ENCODE measurements around the gene DYRK2. TPM values are rescaled to one million over a fixed set of nuclear protein-coding genes. Genes with fewer than 3 reads are reported as not detected.

The DYRK2 gene
- total RNA-seq, 1 experiment from 2014 or later: 58.2 TPM

GRCh38 chr12:67695974-67696373, 47.4 kb downstream of the DYRK2 start:
- no peaks in the 10 kb centered on the region for H3K27me3 ChIP-seq
- H3K4me1 ChIP-seq: peaks cover 9% of the 10 kb centered on the region; the same call in 1 of the 2 replicates
- H3K4me3 ChIP-seq: no peak overlapping the region
- H3K9me3 ChIP-seq (replicated peaks): no peaks in the 10 kb centered on the region
- DNase-seq: no peak
- no peak overlapping the region for H3K27ac ChIP-seq
- H3K36me3 ChIP-seq: no peaks in the 10 kb centered on the region

GRCh38 chr12:67697443-67697842, 48.9 kb downstream of the DYRK2 start:
- Histone ChIP-seq H3K4me1 (peaks cover 9% of the 10 kb centered on the region; the same call in 1 of the 2 replicates), H3K27ac (no peak overlapping the region)

GRCh38 chr12:67697967-67698366, 49.4 kb downstream of the DYRK2 start:
- Histone ChIP-seq H3K4me3 (no peak overlapping the region), H3K27me3 (no peaks in the 10 kb centered on the region), H3K36me3 (no peaks in the 10 kb centered on the region), H3K4me1 (peaks cover 9% of the 10 kb centered on the region; the same call in 1 of the 2 replicates), H3K27ac (no peak overlapping the region), H3K9me3 (replicated peaks) (no peaks in the 10 kb centered on the region)
- no peak for DNase-seq

More at GRCh38 chr12:67697443-67697842, 48.9 kb downstream of the DYRK2 start:
- no peaks in the 10 kb centered on the region for H3K36me3 ChIP-seq
- H3K9me3 ChIP-seq (replicated peaks): no peaks in the 10 kb centered on the region
- no peak for DNase-seq
- H3K4me3 ChIP-seq: no peak overlapping the region
- no peaks in the 10 kb centered on the region for H3K27me3 ChIP-seq

- no peak overlapping the region for H3K4me3 ChIP-seq
These were observed 50.4 kb downstream of the DYRK2 start for GRCh38 chr12:67698672-67699581.

GRCh38 chr12:67701121-67701520, 52.6 kb downstream of the DYRK2 start:
- Histone ChIP-seq H3K27me3 (no peaks in the 10 kb centered on the region), H3K27ac (no peak overlapping the region), H3K36me3 (no peaks in the 10 kb centered on the region), H3K9me3 (replicated peaks) (no peaks in the 10 kb centered on the region), H3K4me1 (peaks cover 22% of the 10 kb centered on the region), H3K4me3 (no peak overlapping the region)
- no peak for DNase-seq

More at GRCh38 chr12:67698672-67699581, 50.4 kb downstream of the DYRK2 start:
- DNase-seq: no peak
- H3K27ac ChIP-seq: no peak overlapping the region
- H3K4me1 ChIP-seq: peaks cover 9% of the 10 kb centered on the region; the same call in 1 of the 2 replicates
- no peaks in the 10 kb centered on the region for H3K36me3 ChIP-seq
- H3K27me3 ChIP-seq: no peaks in the 10 kb centered on the region
- no peaks in the 10 kb centered on the region for H3K9me3 ChIP-seq (replicated peaks)

- Histone ChIP-seq H3K9me3 (replicated peaks) (no peaks in the 10 kb centered on the region), H3K4me1 (peaks cover 32% of the 10 kb centered on the region), H3K36me3 (no peaks in the 10 kb centered on the region), H3K27ac (no peak overlapping the region), H3K4me3 (no peak overlapping the region), H3K27me3 (no peaks in the 10 kb centered on the region)
- DNase-seq: no peak
These were observed 53.6 kb downstream of the DYRK2 start for GRCh38 chr12:67702136-67702535.

GRCh38 chr12:67704071-67704470, 55.5 kb downstream of the DYRK2 start:
- DNase-seq: no peak

GRCh38 chr12:67705394-67706370, 57.1 kb downstream of the DYRK2 start:
- Histone ChIP-seq H3K4me3 (no peak overlapping the region), H3K9me3 (replicated peaks) (no peaks in the 10 kb centered on the region), H3K27ac (peak overlapping the region; percentile 50), H3K36me3 (no peaks in the 10 kb centered on the region), H3K4me1 (peaks cover 22% of the 10 kb centered on the region), H3K27me3 (no peaks in the 10 kb centered on the region)
- peak; percentile 78 to 87 for DNase-seq

More at GRCh38 chr12:67704071-67704470, 55.5 kb downstream of the DYRK2 start:
- H3K27ac ChIP-seq: no peak overlapping the region
- H3K27me3 ChIP-seq: no peaks in the 10 kb centered on the region
- no peak overlapping the region for H3K4me3 ChIP-seq
- H3K4me1 ChIP-seq: peaks cover 22% of the 10 kb centered on the region
- no peaks in the 10 kb centered on the region for H3K9me3 ChIP-seq (replicated peaks)
- H3K36me3 ChIP-seq: no peaks in the 10 kb centered on the region

- no peak for DNase-seq
- no peaks in the 10 kb centered on the region for H3K9me3 ChIP-seq (replicated peaks)
- H3K27ac ChIP-seq: no peak overlapping the region
- peaks cover 22% of the 10 kb centered on the region for H3K4me1 ChIP-seq
- H3K4me3 ChIP-seq: no peak overlapping the region
- H3K27me3 ChIP-seq: no peaks in the 10 kb centered on the region
- H3K36me3 ChIP-seq: no peaks in the 10 kb centered on the region
These were observed 60.9 kb downstream of the DYRK2 start for GRCh38 chr12:67709367-67709954.

- Histone ChIP-seq H3K27ac (no peak overlapping the region), H3K4me1 (peaks cover 12% of the 10 kb centered on the region), H3K36me3 (no peaks in the 10 kb centered on the region), H3K27me3 (no peaks in the 10 kb centered on the region), H3K9me3 (replicated peaks) (no peaks in the 10 kb centered on the region), H3K4me3 (no peak overlapping the region)
- DNase-seq: peak in 1 of 2 experiments; percentile 37
These were observed 62.0 kb downstream of the DYRK2 start for GRCh38 chr12:67710582-67710981.

- Histone ChIP-seq H3K4me1 (peaks cover 5% of the 10 kb centered on the region), H3K36me3 (no peaks in the 10 kb centered on the region), H3K27me3 (no peaks in the 10 kb centered on the region), H3K27ac (no peak overlapping the region), H3K9me3 (replicated peaks) (no peaks in the 10 kb centered on the region), H3K4me3 (no peak overlapping the region)
- DNase-seq: no peak
These were observed 63.5 kb downstream of the DYRK2 start for GRCh38 chr12:67712011-67712410.

- H3K27ac ChIP-seq: no peak overlapping the region
- H3K4me1 ChIP-seq: peaks cover 6% of the 10 kb centered on the region
- H3K27me3 ChIP-seq: no peaks in the 10 kb centered on the region
- no peak overlapping the region for H3K4me3 ChIP-seq
- H3K36me3 ChIP-seq: no peaks in the 10 kb centered on the region
- no peak for DNase-seq
- H3K9me3 ChIP-seq (replicated peaks): no peaks in the 10 kb centered on the region
These were observed 66.1 kb downstream of the DYRK2 start for GRCh38 chr12:67714648-67715047.
